Neuronal stem cell (in vitro differentiated cells): ENCODE measurements around the gene DTNB.
"Not testable (repeated sequence)": the region's sequence is repeated elsewhere in the genome, so short reads cannot be mapped to it uniquely, and the experiment has no call there.

ENCODE experiments used
- DNase-seq: peaks from one replicate; pipeline ENCODE4 v3.0.0-alpha.2; 2013; ENCODE audit warnings: low spot score
- H2AFZ ChIP-seq: one replicate; pipeline ENCODE4 v1.6.1; 2013; ENCODE audit warnings: mild to moderate bottlenecking, low read length, inconsistent platforms
- H2AK5ac ChIP-seq: 2 replicates; pipeline ENCODE4 v1.6.1; 2013; ENCODE audit warnings: low read depth, mild to moderate bottlenecking, inconsistent platforms, low read length, moderate library complexity, mixed read lengths
- H2BK120ac ChIP-seq: 2 replicates; pipeline ENCODE4 v1.6.1; 2013; ENCODE audit warnings: low read depth, mild to moderate bottlenecking, inconsistent platforms, low read length, moderate library complexity, mixed read lengths
- H2BK12ac ChIP-seq: one replicate; pipeline ENCODE4 v1.6.1; 2013; ENCODE audit warnings: low read length, inconsistent platforms
- H2BK15ac ChIP-seq: 2 replicates; pipeline ENCODE4 v1.6.1; 2013; ENCODE audit warnings: mild to moderate bottlenecking, low read length, inconsistent platforms, mixed read lengths
- H2BK5ac ChIP-seq: one replicate; pipeline ENCODE4 v1.6.1; 2013; ENCODE audit warnings: inconsistent platforms, mild to moderate bottlenecking, low read length, moderate library complexity
- H3K14ac ChIP-seq: one replicate; pipeline ENCODE4 v1.6.1; 2013; ENCODE audit warnings: low read length, inconsistent platforms
- H3K18ac ChIP-seq: 2 replicates; pipeline ENCODE4 v1.6.1; 2013; ENCODE audit warnings: low read length, inconsistent platforms
- H3K23ac ChIP-seq: 2 replicates; pipeline ENCODE4 v1.6.1; 2013; ENCODE audit warnings: low read depth, mild to moderate bottlenecking, mixed read lengths, low read length, inconsistent platforms; ENCODE audit not compliant: poor library complexity
- H3K27ac ChIP-seq: replicated peaks from 3 replicates; pipeline ENCODE4 v1.5.1; 2013; ENCODE audit warnings: low read length, inconsistent platforms
- H3K27me3 ChIP-seq, 3 experiments: 2 replicates each; pipeline ENCODE4 v1.6.1; 2013; ENCODE audit warnings: low read length in 3 of 3, mild to moderate bottlenecking in 2 of 3, inconsistent platforms in 1 of 3, low read depth in 1 of 3, mixed read lengths in 1 of 3, moderate library complexity in 1 of 3; ENCODE audit not compliant: control insufficient read depth in 3 of 3, insufficient read depth in 3 of 3
- H3K36me3 ChIP-seq, 2 donors: replicated peaks in 1 of 2; 2 replicates each; pipeline ENCODE4 v1.6.1; 2013; ENCODE audit warnings: low read length in 2 of 2; ENCODE audit not compliant: control insufficient read depth in 2 of 2, insufficient read depth in 2 of 2
- H3K4ac ChIP-seq: 2 replicates; pipeline ENCODE4 v1.6.1; 2013; ENCODE audit warnings: inconsistent platforms, mild to moderate bottlenecking, low read length, moderate library complexity
- H3K4me1 ChIP-seq, 2 donors: 1 replicate in 1 of 2; 2 replicates in 1 of 2; pipeline ENCODE4 v1.6.1; 2013; ENCODE audit warnings: low read length in 2 of 2, low read depth in 1 of 2; ENCODE audit not compliant: control insufficient read depth in 2 of 2, insufficient read depth in 1 of 2
- H3K4me2 ChIP-seq: one replicate; pipeline ENCODE4 v1.6.1; 2013; ENCODE audit warnings: mild to moderate bottlenecking, low read length, inconsistent platforms; ENCODE audit not compliant: insufficient read depth, poor library complexity, severe bottlenecking
- H3K4me3 ChIP-seq, 2 donors: 2 replicates each; pipeline ENCODE4 v1.5.1; 2013; ENCODE audit warnings: low read length in 2 of 2, mild to moderate bottlenecking in 2 of 2, inconsistent platforms in 1 of 2, moderate library complexity in 1 of 2
- H3K79me1 ChIP-seq: one replicate; pipeline ENCODE4 v1.6.1; 2013; ENCODE audit warnings: low read depth, mild to moderate bottlenecking, inconsistent platforms, low read length, moderate library complexity
- H3K9ac ChIP-seq: one replicate; pipeline ENCODE4 v1.6.1; 2013; ENCODE audit warnings: mild to moderate bottlenecking, low read depth, low read length, inconsistent platforms; ENCODE audit not compliant: poor library complexity
- H3K9me3 ChIP-seq, 2 donors: replicated peaks in 1 of 2; 2 replicates each; pipeline versions ENCODE3 to v1.6.1; 2013; ENCODE audit warnings: low read length in 2 of 2, mild to moderate bottlenecking in 2 of 2, inconsistent platforms in 1 of 2, low read depth in 1 of 2, mixed read lengths in 1 of 2, moderate library complexity in 1 of 2; ENCODE audit not compliant: control insufficient read depth in 2 of 2, insufficient read depth in 1 of 2
- H4K8ac ChIP-seq: one replicate; pipeline ENCODE4 v1.6.1; 2013; ENCODE audit warnings: low read depth, mild to moderate bottlenecking, inconsistent platforms, low read length, moderate library complexity
- H4K91ac ChIP-seq: one replicate; pipeline ENCODE4 v1.6.1; 2013; ENCODE audit warnings: low read length, low read depth, mild to moderate bottlenecking, inconsistent platforms; ENCODE audit not compliant: poor library complexity
- WGBS, 2 donors: extraction: QIAGEN DNeasy Blood & Tissue Kit; methylation state at CpG; one replicate each; pipeline ENCODE4 v1.1.7; 2013; ENCODE audit warnings: missing lambda C conversion rate in 2 of 2, mixed read lengths in 1 of 2; ENCODE audit not compliant: insufficient read length in 2 of 2, insufficient replicate concordance in 1 of 2; ENCODE audit errors: extremely low coverage in 2 of 2; 5-methylcytosine and 5-hydroxymethylcytosine counted together

Gene DTNB

DNA sequence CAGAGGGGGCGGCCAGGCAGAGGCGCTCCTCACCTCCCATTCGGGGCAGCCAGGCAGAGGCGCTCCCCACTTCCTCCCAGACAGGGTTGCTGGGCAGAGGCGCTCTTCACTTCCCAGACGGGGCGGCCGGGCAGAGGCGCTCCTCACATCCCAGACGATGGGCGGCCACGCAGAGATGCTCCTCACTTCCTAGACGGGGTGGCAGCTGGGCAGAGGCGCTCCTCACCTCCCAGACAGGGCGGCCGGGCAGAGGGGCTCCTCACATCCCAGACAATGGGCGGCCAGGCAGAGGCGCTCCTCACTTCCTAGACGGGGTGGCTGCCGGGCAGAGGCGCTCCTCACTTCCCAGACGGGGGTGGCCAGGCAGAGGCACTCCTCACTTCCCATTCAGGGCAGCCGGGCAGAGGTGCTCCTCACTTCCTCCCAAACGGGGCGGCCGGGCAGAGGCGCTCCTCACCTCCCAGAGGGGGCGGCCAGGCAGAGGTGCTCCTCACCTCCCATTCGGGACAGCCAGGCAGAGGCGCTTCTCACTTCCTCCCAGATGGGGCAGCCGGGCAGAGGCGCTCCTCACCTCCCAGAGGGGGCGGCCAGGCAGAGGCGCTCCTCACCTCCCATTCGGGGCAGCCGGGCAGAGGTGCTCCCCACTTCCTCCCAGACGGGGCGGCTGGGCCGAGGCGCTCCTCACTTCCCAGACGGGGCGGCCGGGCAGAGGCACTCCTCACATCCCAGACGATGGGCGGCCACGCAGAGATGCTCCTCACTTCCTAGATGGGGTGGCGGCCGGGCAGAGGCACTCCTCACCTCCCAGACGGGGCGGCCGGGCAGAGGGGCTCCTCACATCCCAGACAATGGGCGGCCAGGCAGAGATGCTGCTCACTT lies 137.7 kb downstream of the DTNB start:
- not testable (repeated sequence) for H4K91ac ChIP-seq, H3K36me3 ChIP-seq, H2BK15ac ChIP-seq, H3K27me3 ChIP-seq, H3K27ac ChIP-seq, DNase-seq, H3K4me2 ChIP-seq, H4K8ac ChIP-seq, H2BK120ac ChIP-seq, H3K79me1 ChIP-seq, H3K18ac ChIP-seq, H2AK5ac ChIP-seq, H2AFZ ChIP-seq, H3K9ac ChIP-seq, H3K4me3 ChIP-seq, H3K23ac ChIP-seq, H3K9me3 ChIP-seq, H3K4ac ChIP-seq, H3K4me1 ChIP-seq, H2BK5ac ChIP-seq, H2BK12ac ChIP-seq
- H3K14ac ChIP-seq, result peak overlapping the region; percentile 1
- WGBS, 2 donors, result no CpG with 5 or more reads among the region's 52 CpGs

DNA sequence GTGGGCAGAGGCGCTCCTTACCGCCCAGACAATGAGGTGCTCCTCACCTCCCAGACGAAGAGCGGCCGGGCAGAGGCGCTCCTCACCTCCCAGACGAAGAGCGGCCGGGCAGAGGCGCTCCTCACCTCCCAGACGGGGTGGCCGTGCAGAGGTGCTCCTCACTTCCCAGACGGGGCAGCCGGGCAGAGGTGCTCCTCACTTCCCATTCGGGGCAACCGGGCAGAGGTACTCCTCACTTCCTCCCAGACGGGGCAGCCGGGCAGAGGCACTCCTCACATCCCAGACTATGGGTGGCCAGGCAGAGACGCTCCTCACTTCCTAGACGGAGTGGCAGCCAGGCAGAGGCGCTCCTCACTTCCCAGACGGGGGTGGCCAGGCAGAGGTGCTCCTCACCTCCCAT lies 138.4 kb downstream of the DTNB start:
- H2BK12ac ChIP-seq, DNase-seq, H3K4me2 ChIP-seq, H2BK15ac ChIP-seq, H3K79me1 ChIP-seq, H2BK120ac ChIP-seq, H3K36me3 ChIP-seq, H4K8ac ChIP-seq, H3K9ac ChIP-seq, H3K9me3 ChIP-seq, H3K18ac ChIP-seq, H3K4me3 ChIP-seq, H3K4ac ChIP-seq, H3K4me1 ChIP-seq, H2BK5ac ChIP-seq, H2AK5ac ChIP-seq, H3K27ac ChIP-seq, H3K27me3 ChIP-seq, H2AFZ ChIP-seq, H3K23ac ChIP-seq, H4K91ac ChIP-seq: not testable (repeated sequence)
- peak overlapping the region; percentile 1 for H3K14ac ChIP-seq
- WGBS, 2 donors, result no CpG with 5 or more reads among the region's 22 CpGs

DNA sequence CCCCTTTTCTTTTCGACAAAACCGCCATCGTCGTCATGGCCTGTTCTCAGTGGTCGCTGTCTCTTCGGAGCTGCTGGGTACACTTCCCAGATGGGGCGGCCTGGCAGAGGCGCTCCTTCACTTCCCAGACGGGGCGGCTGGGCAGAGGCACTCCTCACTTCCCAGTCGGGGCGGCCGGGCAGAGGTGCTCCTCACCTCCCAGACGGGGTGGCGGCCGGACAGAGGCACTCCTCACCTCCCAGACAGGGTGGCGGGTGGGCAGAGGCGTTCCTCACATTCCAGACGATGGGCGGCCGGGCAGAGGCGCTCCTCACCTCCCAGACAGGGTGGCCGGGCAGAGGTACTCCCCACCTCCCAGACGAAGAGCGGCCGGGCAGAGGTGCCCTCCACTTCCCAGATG lies 138.9 kb downstream of the DTNB start:
- Histone ChIP-seq H2BK15ac (no peak overlapping the region), H2BK120ac (no peak overlapping the region), H3K4me1 (peaks cover 0 to 2% of the 10 kb centered on the region in 2 donors), H3K23ac (no peak overlapping the region), H2BK12ac (no peak overlapping the region), H3K9ac (no peak overlapping the region), H3K4me3 (no peak overlapping the region), H2AFZ (no peak overlapping the region), H3K36me3 (peaks cover 0 to 4% of the 10 kb centered on the region in 2 donors), H2AK5ac (no peak overlapping the region), H3K79me1 (peaks cover 3% of the 10 kb centered on the region), H3K27me3 (no peaks in the 10 kb centered on the region), H3K4me2 (no peak overlapping the region), H2BK5ac (no peak overlapping the region), H4K8ac (no peak overlapping the region), H3K14ac (no peak overlapping the region), H3K9me3 (peaks cover 0 to 1% of the 10 kb centered on the region in 2 donors), H3K4ac (no peak overlapping the region), H3K18ac (no peak overlapping the region), H4K91ac (no peak overlapping the region), H3K27ac (no peak overlapping the region)
- no peak for DNase-seq
- WGBS, 2 donors, result no CpG with 5 or more reads among the region's 26 CpGs

DNA sequence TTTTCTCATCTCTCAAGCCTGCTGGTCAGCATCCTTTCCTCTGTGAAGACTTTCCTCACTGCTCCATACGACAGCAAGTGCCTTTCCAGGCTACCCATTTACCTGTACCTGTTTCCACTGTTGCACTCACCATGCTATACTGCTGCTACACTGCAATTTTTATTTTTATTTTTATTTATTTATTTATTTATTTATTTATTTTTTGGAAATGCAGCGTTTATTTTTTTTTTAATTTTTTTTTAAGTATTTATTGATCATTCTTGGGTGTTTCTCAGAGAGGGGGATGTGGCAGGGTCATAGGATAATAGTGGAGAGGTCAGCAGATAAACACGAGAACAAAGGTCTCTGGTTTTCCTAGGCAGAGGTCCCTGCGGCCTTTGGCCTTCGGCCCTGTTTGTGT lies 139.6 kb downstream of the DTNB start:
- H4K8ac ChIP-seq, H3K18ac ChIP-seq, H2AFZ ChIP-seq, H3K23ac ChIP-seq, H2BK15ac ChIP-seq, H3K79me1 ChIP-seq, H3K4me1 ChIP-seq, H2AK5ac ChIP-seq, H3K14ac ChIP-seq, H3K27me3 ChIP-seq, H2BK5ac ChIP-seq, H3K4me3 ChIP-seq, H3K4me2 ChIP-seq, H2BK12ac ChIP-seq, H3K27ac ChIP-seq, H4K91ac ChIP-seq, H3K4ac ChIP-seq, H2BK120ac ChIP-seq, H3K36me3 ChIP-seq, H3K9ac ChIP-seq, H3K9me3 ChIP-seq, DNase-seq: not testable (repeated sequence)
- WGBS, 2 donors, result 100% methylated on average over 1 of the region's 5 CpGs; no CpG with 5 or more reads in 1 of the 2 donors
